ENCODE results near the gene CPNE8.

CPNE8 gene

GRCh38 chr12:38892976-38893375 lies 12.4 kb downstream of the CPNE8 start:
- DNase-seq = no peak

GRCh38 chr12:38892087-38892786 lies 13.2 kb downstream of the CPNE8 start:
- no peak for DNase-seq

- peak; percentile 59 for DNase-seq
Observed at GRCh38 chr12:38890102-38890855, 15.1 kb downstream of the CPNE8 start.

GRCh38 chr12:38889297-38889815 lies 16.0 kb downstream of the CPNE8 start:
- no peak for DNase-seq

GRCh38 chr12:38887770-38888169 lies 17.6 kb downstream of the CPNE8 start:
- no peak for DNase-seq

GRCh38 chr12:38886931-38887330 lies 18.5 kb downstream of the CPNE8 start:
- no peak for DNase-seq

- DNase-seq = peak; percentile 47
Observed at GRCh38 chr12:38886064-38886463, 19.3 kb downstream of the CPNE8 start.

- DNase-seq = no peak
Observed at GRCh38 chr12:38884666-38885065, 20.7 kb downstream of the CPNE8 start.

GRCh38 chr12:38883629-38884134 lies 21.7 kb downstream of the CPNE8 start:
- no peak for DNase-seq

GRCh38 chr12:38880288-38880687 lies 25.1 kb downstream of the CPNE8 start:
- no peak for DNase-seq

- no peak for DNase-seq
Observed at GRCh38 chr12:38878986-38879385, 26.4 kb downstream of the CPNE8 start.

- no peak for DNase-seq
Observed at GRCh38 chr12:38878333-38878705, 27.1 kb downstream of the CPNE8 start.

- no peak for DNase-seq
Observed at GRCh38 chr12:38875586-38876228, 29.7 kb downstream of the CPNE8 start.

- peak; percentile 28 for DNase-seq
Observed at GRCh38 chr12:38872561-38872960, 32.8 kb downstream of the CPNE8 start.

- peak; percentile 58 for DNase-seq
Observed at GRCh38 chr12:38872156-38872555, 33.2 kb downstream of the CPNE8 start.

GRCh38 chr12:38869036-38869435 lies 36.4 kb downstream of the CPNE8 start:
- DNase-seq = no peak

- peak; percentile 12 for DNase-seq
Observed at GRCh38 chr12:38850461-38850860, 54.9 kb downstream of the CPNE8 start.

GRCh38 chr12:38847247-38847646 lies 58.1 kb downstream of the CPNE8 start:
- DNase-seq = no peak

- DNase-seq = no peak
Observed at GRCh38 chr12:38844267-38844666, 61.1 kb downstream of the CPNE8 start.

- no peak for DNase-seq
Observed at GRCh38 chr12:38838056-38838850, 67.1 kb downstream of the CPNE8 start.

GRCh38 chr12:38831715-38832114 lies 73.7 kb downstream of the CPNE8 start:
- no peak for DNase-seq

GRCh38 chr12:38825006-38825405 lies 80.4 kb downstream of the CPNE8 start:
- DNase-seq = peak; percentile 57

GRCh38 chr12:38823738-38824137 lies 81.7 kb downstream of the CPNE8 start:
- no peak for DNase-seq
